HepG2 (cell line): ENCODE data around the gene CNOT8. TPM values are rescaled to one million over a fixed set of nuclear protein-coding genes. Genes with fewer than 3 reads are reported as not detected.

Source experiments
- ATAC-seq: fragments of 200-7000 bp; cut with Tn5 transposase; 3 replicates; pipeline ENCODE4 v1.9.1; 2020; ENCODE audit warnings: mild to moderate bottlenecking, moderate library complexity
- BruUV-seq: library from RNA; stranded (reverse); fragments of 400-500 nt; replicated peaks from 2 replicates; lab custom pipeline; 2021; lab: Mats Ljungman, UMichigan
- CTCF ChIA-PET: fragments of 300-600 bp; formaldehyde crosslinking; extraction: SDS; loops from one replicate; lab custom pipeline; 2021; ENCODE audit warnings: low total read pairs, inconsistent platforms, low intra/inter-chr PET ratio; lab: Yijun Ruan, JAX
- POLR2A ChIA-PET: fragments of 350-600 bp; sonication (Branson Sonifier 250); formaldehyde crosslinking; loops from one replicate; lab custom pipeline; 2020; ENCODE audit warnings: antibody characterized with exemption, inconsistent platforms; lab: Yijun Ruan, JAX
- DNase-seq: peaks from one replicate; pipeline ENCODE4 v3.0.0-alpha.2; 2015; ENCODE audit warnings: low spot score
- FAIRE-seq: peaks from 3 replicates; lab custom pipeline; 2011; peaks lifted over from hg19 to GRCh38; lab: Jason Lieb, UNC
- H2AFZ ChIP-seq: one replicate; pipeline ENCODE4 v1.6.1; 2011; ENCODE audit warnings: low read length, inconsistent platforms
- H3K27ac ChIP-seq: fragments of 300-600 bp; 3 replicates; pipeline ENCODE4 v1.8.0; 2011; ENCODE audit warnings: mixed run types, mild to moderate bottlenecking, mixed read lengths, low read length, inconsistent platforms; ENCODE audit not compliant: insufficient read depth; ENCODE audit errors: extremely low read length
- H3K27me3 ChIP-seq, 2 experiments: fragments of 200-600 bp in 1 of 2; 2 replicates in 1 of 2; 3 replicates in 1 of 2; pipeline versions ENCODE4 v1.6.0 to v1.8.0; 2011; ENCODE audit warnings: low read length in 2 of 2, mild to moderate bottlenecking in 2 of 2, moderate library complexity in 2 of 2, inconsistent platforms in 1 of 2; ENCODE audit not compliant: insufficient read depth in 2 of 2, control insufficient read depth in 1 of 2
- H3K36me3 ChIP-seq, 2 experiments: fragments of 200-600 bp in 1 of 2; replicated peaks in 1 of 2; 2 replicates in 1 of 2; 3 replicates in 1 of 2; pipeline versions ENCODE4 v1.5.1 to v1.8.0; 2011; ENCODE audit warnings: low read length in 2 of 2, inconsistent platforms in 1 of 2; ENCODE audit not compliant: insufficient read depth in 2 of 2, control insufficient read depth in 1 of 2
- H3K4me1 ChIP-seq: 2 replicates; pipeline ENCODE4 v1.5.1; 2012; ENCODE audit warnings: low read length, inconsistent platforms; ENCODE audit not compliant: insufficient read depth
- H3K4me2 ChIP-seq: 2 replicates; pipeline ENCODE4 v1.6.0; 2011; ENCODE audit warnings: low read depth, low read length, inconsistent platforms
- H3K4me3 ChIP-seq, 3 experiments: fragments of 200-600 bp in 1 of 3; sonication (generic), shearing (Covaris generic) in 1 of 3; replicated peaks in 1 of 3; 2 replicates each; pipeline ENCODE4 v1.5.1; 2011 to 2016; ENCODE audit warnings: low read length in 3 of 3, inconsistent platforms in 2 of 3, low read depth in 2 of 3, mild to moderate bottlenecking in 2 of 3, control low read depth in 1 of 3, mixed read lengths in 1 of 3; ENCODE audit not compliant: insufficient read depth in 1 of 3
- H3K79me2 ChIP-seq: one replicate; pipeline ENCODE4 v1.6.1; 2011; ENCODE audit warnings: low read length, inconsistent platforms; ENCODE audit not compliant: insufficient read depth
- H3K9ac ChIP-seq: 2 replicates; pipeline ENCODE4 v1.6.0; 2011; ENCODE audit warnings: mild to moderate bottlenecking, low read depth, low read length, inconsistent platforms; ENCODE audit not compliant: insufficient read depth
- H3K9me3 ChIP-seq: 2 replicates; pipeline ENCODE4 v1.5.1; 2012; ENCODE audit warnings: mild to moderate bottlenecking, low read length
- H4K20me1 ChIP-seq: 2 replicates; pipeline ENCODE4 v1.6.0; 2011; ENCODE audit warnings: inconsistent platforms, mild to moderate bottlenecking, low read length, moderate library complexity; ENCODE audit not compliant: insufficient read depth
- SIN3B ChIP-seq: fragments of 150-350 bp; IDR thresholded peaks from 2 replicates; pipeline ENCODE4 v1.6.1; 2014; ENCODE audit warnings: low read length
- SP5 ChIP-seq: IDR thresholded peaks from 2 replicates; pipeline ENCODE4 v1.6.1; 2016; ENCODE audit warnings: low read depth, borderline replicate concordance
- TCF7 ChIP-seq: sonication (generic); IDR thresholded peaks from 2 replicates; pipeline ENCODE4 v1.6.1; 2016; ENCODE audit warnings: antibody characterized with exemption, low read depth
- ZNF3 ChIP-seq: IDR thresholded peaks from 2 replicates; pipeline ENCODE4 v1.7.0; 2017; ENCODE audit warnings: inconsistent platforms
- ZNF460 ChIP-seq: sonication (generic); formaldehyde crosslinking; IDR thresholded peaks from 2 replicates; pipeline ENCODE4 v1.5.1; 2020; ENCODE audit warnings: missing genetic modification reagents, mild to moderate bottlenecking, borderline replicate concordance
- ZSCAN31 ChIP-seq: sonication (generic); formaldehyde crosslinking; IDR thresholded peaks from 2 replicates; pipeline ENCODE4 v1.5.0; 2020; ENCODE audit warnings: low read depth, mild to moderate bottlenecking, missing genetic modification reagents
- WGBS: methylation state at CpG from one replicate; pipeline ENCODE4 v1.1.6; 2017; ENCODE audit warnings: low lambda C conversion rate; 5-methylcytosine and 5-hydroxymethylcytosine counted together
- in situ Hi-C: cut with HindIII; loops from 2 replicates; pipeline ENCODE4 v1.10.0; 2017; ENCODE audit warnings: low pct_unique_long_range_greater_than_20kb; ENCODE audit not compliant: extremely low pct_ligation_motif_present
- intact Hi-C: fragments of 100-400 bp; cut with micrococcal nuclease; formaldehyde crosslinking; loops from one replicate; pipeline ENCODE4 v1.10.0; 2022; ENCODE audit not compliant: unreplicated experiment
- polyA plus RNA-seq, 8 experiments: library from polyadenylated mRNA; depleted of rRNA in 3 of 8; stranded (reverse) in 7 of 8; unstranded in 1 of 8; fragments of >200 nt; fragmentation: Illumina TruSeq in 4 of 8; extraction: Trizol in 4 of 8; gene quantifications; 2 replicates each; pipeline versions ENCODE4 v1.2.1 to v1.2.3, GENCODE V29; 2011 to 2016; ENCODE audit warnings: low read depth in 4 of 8, missing spikeins in 1 of 8, mixed read lengths in 1 of 8; ENCODE audit not compliant: insufficient read depth in 1 of 8
- total RNA-seq, 5 experiments: library from RNA; depleted of rRNA; stranded (reverse); fragments of >200 nt; fragmentation: Illumina TruSeq; extraction: Trizol; gene quantifications; 2 replicates each; pipeline ENCODE4 v1.2.3, GENCODE V29; 2016; ENCODE audit warnings: low read depth in 1 of 5
- TF ChIP-seq, protein P1 (sequence below): sonication (generic); formaldehyde crosslinking; IDR thresholded peaks from 2 replicates; pipeline ENCODE4 v1.5.0; 2020; ENCODE audit warnings: mild to moderate bottlenecking, missing genetic modification reagents
- TF ChIP-seq, protein P2 (sequence below): sonication (generic); formaldehyde crosslinking; IDR thresholded peaks from 2 replicates; pipeline ENCODE4 v1.5.1; 2020; ENCODE audit warnings: missing genetic modification reagents, mild to moderate bottlenecking, borderline replicate concordance
- TF ChIP-seq, protein P3 (sequence below): sonication (generic); formaldehyde crosslinking; IDR thresholded peaks from 2 replicates; pipeline ENCODE4 v1.8.1; 2022; ENCODE audit warnings: mild to moderate bottlenecking, missing genetic modification reagents
- TF ChIP-seq, protein P4 (sequence below): IDR thresholded peaks from 2 replicates; pipeline ENCODE4 v1.6.1; 2016; ENCODE audit warnings: control low read depth

The CNOT8 gene
- total and polyA plus RNA-seq, 2 of the 13 experiments (the other 11 are each of a cell fraction or from before 2014, with no cell fraction given): 37.1 to 74.9 TPM

DNA sequence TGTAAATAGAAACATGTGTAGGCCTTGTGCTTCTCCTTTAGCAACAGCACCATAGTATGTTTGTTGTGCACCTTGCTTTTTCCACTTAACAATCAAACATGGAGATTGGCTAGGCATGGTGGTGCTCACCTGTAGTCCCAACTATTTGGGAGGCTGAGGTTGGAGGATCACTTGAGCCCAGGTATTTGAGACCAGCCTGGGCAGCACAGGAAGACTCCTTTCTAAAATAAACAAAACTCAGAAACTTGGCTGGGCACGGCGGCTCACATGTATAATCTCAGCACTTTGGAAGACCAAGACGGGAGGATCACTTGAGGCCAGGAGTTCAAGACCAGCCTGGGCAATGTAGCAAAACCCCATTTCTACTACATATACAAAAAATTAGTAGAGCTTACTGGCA lies 7.1 kb upstream of the CNOT8 start:
- Histone ChIP-seq H3K79me2 (peaks cover 7% of the 10 kb centered on the region), H3K27ac (peak overlapping the region; percentile 68), H3K9ac (0 out of 2 replicates have a peak overlapping the region, but pooled peaks have one; percentile 72), H3K9me3 (no peaks in the 10 kb centered on the region), H3K36me3 (no peaks in the 10 kb centered on the region), H3K27me3 (no peaks in the 10 kb centered on the region), H3K4me3 (peak overlapping the region in 1 of 3 experiments; percentile 72; a peak in 1 of 6 replicates), H2AFZ (no peak overlapping the region), H3K4me1 (peaks cover 58% of the 10 kb centered on the region), H4K20me1 (no peaks in the 10 kb centered on the region), H3K4me2 (peak overlapping the region; percentile 78)
- intact Hi-C loops: no loop called here
- ChIA-PET POLR2A (interaction anchor here (1.1 kb wide), 2 partner anchors 14 to 17 kb away, joined by 5 to 14 read pairs; no protein-coding TSS in a partner anchor), CTCF (no interaction called here)
- DNase-seq: no peak
- in situ Hi-C loops: no loop called here
- no TSS peak for BruUV-seq
- FAIRE-seq: no peak
- WGBS: 87% methylated on average over 3 of the region's 3 CpGs
- no peak for ATAC-seq
- TF ChIP-seq, protein P1, sequence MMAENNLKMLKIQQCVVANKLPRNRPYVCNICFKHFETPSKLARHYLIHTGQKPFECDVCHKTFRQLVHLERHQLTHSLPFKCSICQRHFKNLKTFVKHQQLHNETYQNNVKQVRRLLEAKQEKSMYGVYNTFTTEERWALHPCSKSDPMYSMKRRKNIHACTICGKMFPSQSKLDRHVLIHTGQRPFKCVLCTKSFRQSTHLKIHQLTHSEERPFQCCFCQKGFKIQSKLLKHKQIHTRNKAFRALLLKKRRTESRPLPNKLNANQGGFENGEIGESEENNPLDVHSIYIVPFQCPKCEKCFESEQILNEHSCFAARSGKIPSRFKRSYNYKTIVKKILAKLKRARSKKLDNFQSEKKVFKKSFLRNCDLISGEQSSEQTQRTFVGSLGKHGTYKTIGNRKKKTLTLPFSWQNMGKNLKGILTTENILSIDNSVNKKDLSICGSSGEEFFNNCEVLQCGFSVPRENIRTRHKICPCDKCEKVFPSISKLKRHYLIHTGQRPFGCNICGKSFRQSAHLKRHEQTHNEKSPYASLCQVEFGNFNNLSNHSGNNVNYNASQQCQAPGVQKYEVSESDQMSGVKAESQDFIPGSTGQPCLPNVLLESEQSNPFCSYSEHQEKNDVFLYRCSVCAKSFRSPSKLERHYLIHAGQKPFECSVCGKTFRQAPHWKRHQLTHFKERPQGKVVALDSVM (CRISPR knock-in tag): peak; percentile 66
- TF ChIP-seq ZNF460: peak; percentile 42; the same call in 1 of the 2 replicates
- TF ChIP-seq TCF7: no peak
- TF ChIP-seq SIN3B: no peak
- TF ChIP-seq ZNF3 (CRISPR knock-in tag): no peak
- TF ChIP-seq SP5: no peak
- TF ChIP-seq, protein P2, sequence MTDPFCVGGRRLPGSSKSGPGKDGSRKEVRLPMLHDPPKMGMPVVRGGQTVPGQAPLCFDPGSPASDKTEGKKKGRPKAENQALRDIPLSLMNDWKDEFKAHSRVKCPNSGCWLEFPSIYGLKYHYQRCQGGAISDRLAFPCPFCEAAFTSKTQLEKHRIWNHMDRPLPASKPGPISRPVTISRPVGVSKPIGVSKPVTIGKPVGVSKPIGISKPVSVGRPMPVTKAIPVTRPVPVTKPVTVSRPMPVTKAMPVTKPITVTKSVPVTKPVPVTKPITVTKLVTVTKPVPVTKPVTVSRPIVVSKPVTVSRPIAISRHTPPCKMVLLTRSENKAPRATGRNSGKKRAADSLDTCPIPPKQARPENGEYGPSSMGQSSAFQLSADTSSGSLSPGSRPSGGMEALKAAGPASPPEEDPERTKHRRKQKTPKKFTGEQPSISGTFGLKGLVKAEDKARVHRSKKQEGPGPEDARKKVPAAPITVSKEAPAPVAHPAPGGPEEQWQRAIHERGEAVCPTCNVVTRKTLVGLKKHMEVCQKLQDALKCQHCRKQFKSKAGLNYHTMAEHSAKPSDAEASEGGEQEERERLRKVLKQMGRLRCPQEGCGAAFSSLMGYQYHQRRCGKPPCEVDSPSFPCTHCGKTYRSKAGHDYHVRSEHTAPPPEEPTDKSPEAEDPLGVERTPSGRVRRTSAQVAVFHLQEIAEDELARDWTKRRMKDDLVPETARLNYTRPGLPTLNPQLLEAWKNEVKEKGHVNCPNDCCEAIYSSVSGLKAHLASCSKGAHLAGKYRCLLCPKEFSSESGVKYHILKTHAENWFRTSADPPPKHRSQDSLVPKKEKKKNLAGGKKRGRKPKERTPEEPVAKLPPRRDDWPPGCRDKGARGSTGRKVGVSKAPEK: no peak
- no peak for TF ChIP-seq ZSCAN31 (CRISPR knock-in tag)
- TF ChIP-seq, protein P3, sequence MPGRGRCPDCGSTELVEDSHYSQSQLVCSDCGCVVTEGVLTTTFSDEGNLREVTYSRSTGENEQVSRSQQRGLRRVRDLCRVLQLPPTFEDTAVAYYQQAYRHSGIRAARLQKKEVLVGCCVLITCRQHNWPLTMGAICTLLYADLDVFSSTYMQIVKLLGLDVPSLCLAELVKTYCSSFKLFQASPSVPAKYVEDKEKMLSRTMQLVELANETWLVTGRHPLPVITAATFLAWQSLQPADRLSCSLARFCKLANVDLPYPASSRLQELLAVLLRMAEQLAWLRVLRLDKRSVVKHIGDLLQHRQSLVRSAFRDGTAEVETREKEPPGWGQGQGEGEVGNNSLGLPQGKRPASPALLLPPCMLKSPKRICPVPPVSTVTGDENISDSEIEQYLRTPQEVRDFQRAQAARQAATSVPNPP (CRISPR knock-in tag): no peak
- TF ChIP-seq, protein P4, sequence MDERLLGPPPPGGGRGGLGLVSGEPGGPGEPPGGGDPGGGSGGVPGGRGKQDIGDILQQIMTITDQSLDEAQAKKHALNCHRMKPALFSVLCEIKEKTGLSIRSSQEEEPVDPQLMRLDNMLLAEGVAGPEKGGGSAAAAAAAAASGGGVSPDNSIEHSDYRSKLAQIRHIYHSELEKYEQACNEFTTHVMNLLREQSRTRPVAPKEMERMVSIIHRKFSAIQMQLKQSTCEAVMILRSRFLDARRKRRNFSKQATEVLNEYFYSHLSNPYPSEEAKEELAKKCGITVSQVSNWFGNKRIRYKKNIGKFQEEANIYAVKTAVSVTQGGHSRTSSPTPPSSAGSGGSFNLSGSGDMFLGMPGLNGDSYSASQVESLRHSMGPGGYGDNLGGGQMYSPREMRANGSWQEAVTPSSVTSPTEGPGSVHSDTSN (CRISPR knock-in tag): no peak
